GM21619 (cell line): ENCODE data around the gene MYEF2.
A peak's percentile ranks its signal among the peaks of the same experiment; 100 is the strongest.

Source experiments
- ATAC-seq: cut with Tn5 transposase; IDR thresholded peaks from one replicate; pipeline ENCODE4 v1.9.1; 2021; ENCODE audit not compliant: unreplicated experiment

MYEF2 gene, protein sequence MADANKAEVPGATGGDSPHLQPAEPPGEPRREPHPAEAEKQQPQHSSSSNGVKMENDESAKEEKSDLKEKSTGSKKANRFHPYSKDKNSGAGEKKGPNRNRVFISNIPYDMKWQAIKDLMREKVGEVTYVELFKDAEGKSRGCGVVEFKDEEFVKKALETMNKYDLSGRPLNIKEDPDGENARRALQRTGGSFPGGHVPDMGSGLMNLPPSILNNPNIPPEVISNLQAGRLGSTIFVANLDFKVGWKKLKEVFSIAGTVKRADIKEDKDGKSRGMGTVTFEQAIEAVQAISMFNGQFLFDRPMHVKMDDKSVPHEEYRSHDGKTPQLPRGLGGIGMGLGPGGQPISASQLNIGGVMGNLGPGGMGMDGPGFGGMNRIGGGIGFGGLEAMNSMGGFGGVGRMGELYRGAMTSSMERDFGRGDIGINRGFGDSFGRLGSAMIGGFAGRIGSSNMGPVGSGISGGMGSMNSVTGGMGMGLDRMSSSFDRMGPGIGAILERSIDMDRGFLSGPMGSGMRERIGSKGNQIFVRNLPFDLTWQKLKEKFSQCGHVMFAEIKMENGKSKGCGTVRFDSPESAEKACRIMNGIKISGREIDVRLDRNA

DNA sequence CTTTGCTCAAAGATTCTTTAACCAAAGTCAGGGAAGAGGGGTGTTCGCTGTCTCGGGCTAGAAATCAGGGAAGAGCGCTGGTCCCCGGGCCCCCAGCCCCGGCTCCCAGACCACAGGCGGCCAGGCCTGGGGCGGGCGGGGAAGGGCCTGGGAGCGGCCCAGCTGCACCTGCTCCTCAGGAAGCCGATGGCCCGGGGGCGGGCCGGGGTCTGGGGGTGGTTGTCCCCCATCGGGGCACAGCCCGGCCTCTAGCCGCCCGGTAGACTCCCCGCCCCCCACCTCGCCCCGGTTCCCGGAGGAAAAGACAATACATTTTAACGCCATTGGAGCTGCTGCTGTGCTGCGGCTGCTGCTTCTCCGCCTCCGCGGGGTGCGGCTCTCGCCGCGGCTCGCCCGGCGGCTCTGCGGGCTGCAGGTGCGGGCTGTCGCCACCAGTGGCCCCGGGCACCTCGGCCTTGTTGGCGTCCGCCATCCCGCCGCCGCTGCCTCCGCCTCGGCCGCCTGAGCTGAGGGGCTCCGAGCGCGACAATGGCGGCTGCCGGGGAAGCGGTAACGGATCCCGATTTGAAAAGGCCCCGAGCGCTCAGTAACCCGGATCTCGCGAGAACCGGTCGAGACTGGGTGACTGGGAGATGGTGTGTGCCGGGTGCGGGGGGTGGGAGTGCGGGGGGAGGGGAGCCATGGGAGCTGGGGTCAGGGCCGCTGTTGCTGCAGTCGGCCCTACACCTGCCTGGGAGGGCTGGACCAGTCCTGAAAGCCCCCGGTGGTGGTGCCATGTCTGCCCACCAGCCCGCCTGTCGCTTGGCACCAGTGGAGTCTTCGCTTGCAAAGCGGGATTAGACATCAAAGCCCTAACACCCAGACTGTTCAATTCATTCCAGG lies at the start of gene MYEF2:
TSS of gene MYEF2 (minus strand) at position 530 of the 882 bp plus-strand sequence. CDS start at position 472, 58 bp downstream.
- peak; percentile 69 for ATAC-seq

DNA sequence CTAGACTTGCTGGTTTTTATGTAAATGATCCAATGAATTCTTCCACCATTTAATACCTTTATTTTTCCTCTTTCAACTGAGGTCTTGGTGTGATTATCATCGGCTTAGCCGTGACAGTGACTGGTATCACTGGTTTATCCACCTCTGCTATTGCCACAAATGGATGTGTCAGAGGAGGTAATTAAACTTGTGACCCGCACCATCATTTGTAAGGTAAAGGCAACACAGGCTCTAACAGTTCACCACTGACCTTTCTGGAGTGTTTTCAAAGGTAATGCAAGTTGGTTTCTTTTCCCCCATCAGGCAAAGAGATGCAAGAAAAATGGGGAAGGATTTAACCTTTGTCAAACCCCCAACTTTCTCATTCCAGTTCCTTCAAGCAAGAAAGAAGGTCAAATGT lies 47.7 kb upstream of the MYEF2 start:
- ATAC-seq = no peak

GRCh38 chr15:48222627-48223026 lies 44.5 kb upstream of the MYEF2 start:
- no peak for ATAC-seq

GRCh38 chr15:48221885-48222284 lies 43.8 kb upstream of the MYEF2 start:
- ATAC-seq = no peak

DNA sequence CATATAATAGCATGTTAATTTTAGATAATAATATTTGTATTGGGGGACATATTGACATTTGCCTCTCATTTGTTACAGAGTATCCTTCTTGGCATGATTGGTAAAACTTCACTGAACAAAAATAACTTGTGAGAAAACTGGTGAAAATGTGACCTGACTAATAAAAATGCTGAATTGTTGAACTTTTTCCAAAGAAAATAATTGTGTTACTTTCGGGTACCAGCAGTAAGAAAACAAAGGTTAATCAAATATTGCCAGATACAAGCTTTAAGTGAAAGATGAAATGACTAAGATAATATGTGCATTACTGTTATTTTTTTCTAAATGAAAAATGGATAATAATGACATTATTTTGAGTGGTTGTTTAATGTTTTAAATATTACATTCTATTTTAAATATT lies 43.2 kb upstream of the MYEF2 start:
- ATAC-seq = no peak

DNA sequence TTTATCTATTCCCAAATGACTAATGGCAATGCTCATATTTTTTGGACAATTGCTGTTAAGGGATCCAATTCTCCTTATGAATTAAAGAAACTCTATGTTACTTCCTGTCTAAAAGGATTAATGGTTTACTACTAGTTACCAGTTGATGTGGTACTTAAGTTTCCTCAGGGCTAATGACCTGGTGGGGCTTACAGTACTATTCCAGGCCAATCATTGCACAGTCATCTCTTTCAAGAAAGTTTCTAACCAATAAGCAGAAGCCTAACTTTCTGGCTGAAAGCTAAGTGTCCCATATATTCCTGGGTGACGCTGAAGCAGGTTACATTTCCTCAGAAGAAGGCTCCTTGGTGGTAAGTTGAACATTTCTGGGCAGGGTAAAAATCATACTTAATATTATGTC lies 27.9 kb upstream of the MYEF2 start, which contains the start of gene SLC12A1:
TSS of gene SLC12A1 (plus strand) at position 322 of the 400 bp plus-strand sequence. CDS start 1,418 bp downstream, outside the sequence.
- no peak for ATAC-seq

GRCh38 chr15:48202068-48202467 lies 24.0 kb upstream of the MYEF2 start:
- ATAC-seq = no peak

- no peak for ATAC-seq
These were observed 13.6 kb upstream of the MYEF2 start, which contains the start of gene CTXN2 for GRCh38 chr15:48191574-48192225. Gene CTXN2, plus strand, starts transcription at chr15:48191665. Its CDS starts 9,636 bp downstream, at chr15:48201301.

- no peak for ATAC-seq
These were observed 13.0 kb upstream of the MYEF2 start for GRCh38 chr15:48190932-48191573.

- ATAC-seq = no peak
These were observed 8.2 kb upstream of the MYEF2 start for GRCh38 chr15:48186271-48186670.

GRCh38 chr15:48185529-48185928 lies 7.4 kb upstream of the MYEF2 start:
- no peak for ATAC-seq

- ATAC-seq = no peak
These were observed 4.7 kb upstream of the MYEF2 start for GRCh38 chr15:48182749-48183148.

DNA sequence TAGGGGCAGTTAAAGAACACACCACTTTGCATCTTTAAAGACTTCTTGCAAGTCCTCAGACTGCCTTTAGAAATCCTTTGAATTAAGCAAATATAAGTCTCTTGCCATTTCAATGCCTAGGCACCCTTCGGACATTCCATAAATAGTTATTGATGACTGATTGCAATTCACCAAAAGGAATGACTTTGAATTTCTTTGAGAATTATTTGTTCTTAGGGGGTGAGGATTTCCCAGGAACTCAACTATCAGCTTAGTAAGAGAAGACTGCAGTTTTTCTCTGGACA lies 495 bp upstream of the MYEF2 start:
- ATAC-seq = no peak

- peak; percentile 56 for ATAC-seq
These were observed 721 bp downstream of the MYEF2 start for GRCh38 chr15:48177383-48177765.

DNA sequence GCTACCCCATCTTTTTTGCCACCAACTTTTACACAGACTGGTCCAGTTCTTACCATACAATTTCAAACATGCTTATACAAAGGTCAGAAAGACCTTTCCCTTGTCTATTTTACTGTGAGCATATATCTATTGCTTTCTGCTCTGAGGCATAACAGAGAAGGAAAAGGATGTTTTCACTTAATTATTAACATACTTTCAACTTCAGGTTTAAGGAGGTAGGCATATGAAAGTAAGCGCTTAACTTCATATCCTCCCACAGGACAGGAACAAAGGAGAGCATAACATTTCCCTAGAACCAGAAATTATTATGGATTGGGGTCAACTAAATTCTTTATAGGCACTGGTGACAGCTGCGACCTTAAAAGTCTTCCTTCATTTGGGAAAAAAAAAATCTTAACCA lies 1.1 kb downstream of the MYEF2 start:
- peak; percentile 39 for ATAC-seq

DNA sequence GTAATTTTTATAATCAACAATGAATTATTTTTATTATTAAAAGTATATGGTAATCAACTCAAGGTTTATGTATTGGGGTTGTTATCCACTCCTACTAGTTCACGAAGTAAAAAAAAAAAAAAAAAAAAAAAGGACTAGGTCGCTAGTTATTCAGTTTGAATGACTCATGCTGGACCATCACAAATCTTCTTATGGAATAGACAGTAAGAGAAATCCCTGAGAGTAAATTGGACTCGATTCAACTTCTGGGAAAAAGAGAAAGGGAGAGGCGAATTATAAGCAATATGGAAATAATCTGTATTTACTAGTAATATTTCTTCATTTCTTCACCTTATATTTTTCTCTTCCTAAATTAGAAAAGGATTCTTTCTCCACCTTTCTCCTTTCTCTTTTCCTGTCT lies 2.0 kb downstream of the MYEF2 start:
- ATAC-seq = no peak

GRCh38 chr15:48175126-48175525 lies 3.0 kb downstream of the MYEF2 start:
- ATAC-seq = no peak

- no peak for ATAC-seq
These were observed 7.1 kb downstream of the MYEF2 start for GRCh38 chr15:48170981-48171380.

GRCh38 chr15:48168616-48169015 lies 9.5 kb downstream of the MYEF2 start:
- no peak for ATAC-seq

DNA sequence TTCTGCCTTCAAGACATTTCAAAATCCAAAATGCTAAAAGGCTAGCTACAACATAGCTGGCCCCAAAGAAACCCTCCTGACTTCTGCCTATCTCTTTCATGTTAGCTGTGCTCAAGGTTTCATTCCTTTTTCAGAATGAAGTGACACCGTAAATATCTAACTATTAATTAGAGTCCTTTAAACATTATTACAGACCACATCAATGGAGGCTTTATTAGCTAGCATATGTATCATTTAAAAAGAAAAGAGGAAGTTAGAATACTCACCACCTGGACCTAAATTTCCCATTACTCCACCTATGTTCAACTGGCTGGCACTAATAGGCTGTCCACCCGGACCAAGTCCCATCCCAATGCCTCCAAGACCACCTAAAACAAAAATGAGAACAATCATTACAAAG lies 24.6 kb downstream of the MYEF2 start:
- ATAC-seq = no peak

DNA sequence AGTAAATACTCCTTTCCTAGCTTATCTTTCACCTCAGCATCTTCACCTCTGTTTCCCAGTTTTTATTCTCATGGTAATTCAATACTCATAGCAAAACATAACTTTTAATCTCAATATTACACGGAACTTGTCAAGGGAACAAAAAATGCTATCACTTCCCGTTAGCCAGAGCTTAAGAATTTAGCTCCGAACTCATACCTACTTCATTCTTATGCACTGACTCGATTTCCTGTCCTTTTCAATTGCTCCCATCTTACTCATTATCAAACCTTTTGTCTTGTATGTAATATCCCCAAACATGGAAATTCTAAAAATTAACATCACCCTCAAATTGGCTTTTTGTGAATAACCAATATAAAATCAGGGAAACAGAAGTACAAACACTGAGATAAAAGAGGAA lies 28.2 kb downstream of the MYEF2 start:
- ATAC-seq = no peak
